Neural progenitor cell (in vitro differentiated cells): ENCODE results near the gene ATOH7. TPM values are rescaled to one million over a fixed set of nuclear protein-coding genes. Genes with fewer than 3 reads are reported as not detected.

Source experiments
- DNase-seq: peaks from one replicate; pipeline ENCODE4 v3.0.0-alpha.2; 2016; ENCODE audit warnings: low spot score
- H2AFZ ChIP-seq: fragments of 200-600 bp; sonication (generic); replicated peaks from 2 replicates; pipeline ENCODE4 v1.6.1; 2016; ENCODE audit warnings: antibody characterized with exemption
- H3F3A ChIP-seq: fragments of 200-600 bp; sonication (generic); 2 replicates; pipeline ENCODE4 v1.6.1; 2016; ENCODE audit warnings: antibody characterized with exemption, low read depth
- H3K27ac ChIP-seq: fragments of 200-600 bp; sonication (generic); 2 replicates; pipeline ENCODE4 v1.5.1; 2016; ENCODE audit warnings: mild to moderate bottlenecking
- H3K27me3 ChIP-seq: fragments of 200-600 bp; sonication (generic); 2 replicates; pipeline ENCODE4 v1.6.1; 2016; ENCODE audit warnings: mild to moderate bottlenecking, moderate library complexity
- H3K36me3 ChIP-seq: fragments of 200-600 bp; sonication (generic); 2 replicates; pipeline ENCODE4 v1.5.1; 2016
- H3K4me1 ChIP-seq: fragments of 200-600 bp; sonication (generic); 2 replicates; pipeline ENCODE4 v1.6.1; 2016; ENCODE audit warnings: mixed run types
- H3K4me2 ChIP-seq: fragments of 200-600 bp; sonication (generic); 2 replicates; pipeline ENCODE4 v1.6.1; 2016
- H3K4me3 ChIP-seq: fragments of 200-600 bp; sonication (generic); 2 replicates; pipeline ENCODE4 v1.5.1; 2016
- H3K79me2 ChIP-seq: fragments of 200-600 bp; sonication (generic); 2 replicates; pipeline ENCODE4 v1.6.1; 2016; ENCODE audit warnings: low read depth
- H3K9ac ChIP-seq: fragments of 200-600 bp; sonication (generic); 2 replicates; pipeline ENCODE4 v1.6.1; 2016
- H3K9me3 ChIP-seq: fragments of 200-600 bp; sonication (generic); 2 replicates; pipeline ENCODE4 v1.5.1; 2016; ENCODE audit warnings: low read depth
- H4K20me1 ChIP-seq: fragments of 200-600 bp; sonication (generic); 2 replicates; pipeline ENCODE4 v1.6.1; 2016; ENCODE audit warnings: low read depth
- H3K27ac Mint-ChIP-seq: 3 replicates; pipeline ENCODE4 v1.8.0; 2021; ENCODE audit warnings: mixed read lengths
- H3K27me3 Mint-ChIP-seq: 2 replicates; pipeline ENCODE4 v1.8.0; 2022; ENCODE audit warnings: low read depth, mild to moderate bottlenecking, inconsistent platforms, moderate library complexity, mixed read lengths; ENCODE audit not compliant: insufficient read depth
- H3K36me3 Mint-ChIP-seq: 3 replicates; pipeline ENCODE4 v1.8.0; 2021; ENCODE audit warnings: mixed read lengths
- H3K4me1 Mint-ChIP-seq: 3 replicates; pipeline ENCODE4 v1.8.0; 2021; ENCODE audit warnings: mixed read lengths
- H3K4me3 Mint-ChIP-seq: 3 replicates; pipeline ENCODE4 v1.8.0; 2021; ENCODE audit warnings: mild to moderate bottlenecking, moderate library complexity, mixed read lengths
- H3K9me3 Mint-ChIP-seq: 3 replicates; pipeline ENCODE4 v1.8.0; 2020; ENCODE audit warnings: mixed read lengths
- EZH2 ChIP-seq: fragments of 200-600 bp; sonication (generic); IDR thresholded peaks from 2 replicates; pipeline ENCODE4 v1.6.1; 2017; ENCODE audit warnings: antibody characterized with exemption, mild to moderate bottlenecking, moderate library complexity
- EZH2phosphoT487 ChIP-seq: fragments of 200-600 bp; sonication (generic); IDR thresholded peaks from 2 replicates; pipeline ENCODE4 v1.6.1; 2017; ENCODE audit warnings: antibody characterized with exemption
- total RNA-seq: library from RNA; depleted of rRNA; stranded (reverse); fragments of >200 nt; gene quantifications from 2 replicates; pipeline ENCODE4 v1.2.3, GENCODE V29; 2015; ENCODE audit warnings: low replicate concordance
- TF ChIP-seq, protein P1 (sequence below): fragments of 200-600 bp; sonication (generic); IDR thresholded peaks from 2 replicates; pipeline ENCODE4 v1.5.1; 2017; ENCODE audit warnings: antibody characterized with exemption, mild to moderate bottlenecking

Gene ATOH7
- total RNA-seq, 1 donor from 2014 or later = not detected

DNA sequence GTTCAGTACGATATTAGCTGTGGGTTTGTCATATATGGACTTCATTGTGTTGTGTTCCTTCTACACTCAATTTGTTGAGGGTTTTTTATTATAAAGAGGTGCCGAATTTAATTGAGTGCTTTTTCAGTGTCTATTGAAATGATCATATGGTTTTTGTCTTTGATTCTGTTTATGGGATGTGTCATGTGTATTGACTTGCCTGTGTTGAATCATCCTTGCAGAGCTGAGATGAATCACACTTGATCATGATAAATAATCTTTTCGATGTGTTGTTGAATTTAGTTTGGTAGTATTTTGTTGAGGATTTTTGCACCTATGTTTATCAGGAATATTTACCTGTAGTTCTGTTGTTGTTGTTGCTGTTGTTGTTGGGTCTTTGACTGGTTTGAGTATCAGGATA is 39.8 kb downstream of the ATOH7 start:
- Mint-ChIP-seq H3K4me3 (no peak overlapping the region), H3K4me1 (no peaks in the 10 kb centered on the region), H3K36me3 (no peaks in the 10 kb centered on the region), H3K27me3 (peaks cover 2% of the 10 kb centered on the region), H3K9me3 (no peaks in the 10 kb centered on the region), H3K27ac (no peak overlapping the region)
- Histone ChIP-seq H3K79me2 (no peaks in the 10 kb centered on the region), H4K20me1 (no peaks in the 10 kb centered on the region), H3K9me3 (no peaks in the 10 kb centered on the region), H2AFZ (no peak overlapping the region), H3K9ac (no peak overlapping the region), H3K4me1 (no peaks in the 10 kb centered on the region), H3K4me2 (no peak overlapping the region), H3K27me3 (no peaks in the 10 kb centered on the region), H3K27ac (no peak overlapping the region), H3F3A (no peaks in the 10 kb centered on the region), H3K4me3 (no peak overlapping the region), H3K36me3 (no peaks in the 10 kb centered on the region)
- TF ChIP-seq EZH2phosphoT487 (no peak), EZH2 (no peak)
- TF ChIP-seq, protein P1, sequence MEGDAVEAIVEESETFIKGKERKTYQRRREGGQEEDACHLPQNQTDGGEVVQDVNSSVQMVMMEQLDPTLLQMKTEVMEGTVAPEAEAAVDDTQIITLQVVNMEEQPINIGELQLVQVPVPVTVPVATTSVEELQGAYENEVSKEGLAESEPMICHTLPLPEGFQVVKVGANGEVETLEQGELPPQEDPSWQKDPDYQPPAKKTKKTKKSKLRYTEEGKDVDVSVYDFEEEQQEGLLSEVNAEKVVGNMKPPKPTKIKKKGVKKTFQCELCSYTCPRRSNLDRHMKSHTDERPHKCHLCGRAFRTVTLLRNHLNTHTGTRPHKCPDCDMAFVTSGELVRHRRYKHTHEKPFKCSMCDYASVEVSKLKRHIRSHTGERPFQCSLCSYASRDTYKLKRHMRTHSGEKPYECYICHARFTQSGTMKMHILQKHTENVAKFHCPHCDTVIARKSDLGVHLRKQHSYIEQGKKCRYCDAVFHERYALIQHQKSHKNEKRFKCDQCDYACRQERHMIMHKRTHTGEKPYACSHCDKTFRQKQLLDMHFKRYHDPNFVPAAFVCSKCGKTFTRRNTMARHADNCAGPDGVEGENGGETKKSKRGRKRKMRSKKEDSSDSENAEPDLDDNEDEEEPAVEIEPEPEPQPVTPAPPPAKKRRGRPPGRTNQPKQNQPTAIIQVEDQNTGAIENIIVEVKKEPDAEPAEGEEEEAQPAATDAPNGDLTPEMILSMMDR = no peak
- DNase-seq = no peak

DNA sequence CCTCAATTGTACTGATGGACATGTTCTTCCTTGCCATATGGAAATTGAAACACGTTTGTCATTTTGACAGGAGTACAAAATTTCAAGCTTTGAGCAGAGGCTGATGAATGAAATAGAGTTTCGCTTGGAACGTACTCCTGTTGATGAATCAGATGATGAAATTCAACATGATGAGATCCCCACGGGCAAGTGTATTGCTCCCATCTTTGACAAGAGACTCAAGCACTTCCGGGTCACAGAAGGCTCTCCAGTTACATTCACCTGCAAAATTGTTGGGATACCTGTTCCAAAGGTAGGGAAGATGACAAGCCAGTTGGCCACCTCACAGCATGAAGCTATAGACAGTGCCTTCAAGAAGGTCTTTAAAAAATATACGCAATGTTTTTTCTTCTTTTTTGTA is 43.1 kb downstream of the ATOH7 start:
- H3K27ac ChIP-seq = no peak overlapping the region
- no peaks in the 10 kb centered on the region for H3K4me1 Mint-ChIP-seq
- H3K79me2 ChIP-seq = no peaks in the 10 kb centered on the region
- no peak overlapping the region for H2AFZ ChIP-seq
- H3K4me3 Mint-ChIP-seq = no peak overlapping the region
- TF ChIP-seq EZH2phosphoT487 (no peak), EZH2 (no peak)
- TF ChIP-seq, protein P1 = no peak
- no peaks in the 10 kb centered on the region for H3K9me3 ChIP-seq
- no peaks in the 10 kb centered on the region for H3F3A ChIP-seq
- no peak for DNase-seq
- no peak overlapping the region for H3K4me2 ChIP-seq
- no peaks in the 10 kb centered on the region for H3K9me3 Mint-ChIP-seq
- H3K27me3 ChIP-seq = no peaks in the 10 kb centered on the region
- H3K27ac Mint-ChIP-seq = no peak overlapping the region
- peaks cover 2% of the 10 kb centered on the region for H3K27me3 Mint-ChIP-seq
- H3K36me3 ChIP-seq = no peaks in the 10 kb centered on the region
- H3K36me3 Mint-ChIP-seq = no peaks in the 10 kb centered on the region
- no peaks in the 10 kb centered on the region for H3K4me1 ChIP-seq
- no peaks in the 10 kb centered on the region for H4K20me1 ChIP-seq
- no peak overlapping the region for H3K4me3 ChIP-seq
- H3K9ac ChIP-seq = no peak overlapping the region

DNA sequence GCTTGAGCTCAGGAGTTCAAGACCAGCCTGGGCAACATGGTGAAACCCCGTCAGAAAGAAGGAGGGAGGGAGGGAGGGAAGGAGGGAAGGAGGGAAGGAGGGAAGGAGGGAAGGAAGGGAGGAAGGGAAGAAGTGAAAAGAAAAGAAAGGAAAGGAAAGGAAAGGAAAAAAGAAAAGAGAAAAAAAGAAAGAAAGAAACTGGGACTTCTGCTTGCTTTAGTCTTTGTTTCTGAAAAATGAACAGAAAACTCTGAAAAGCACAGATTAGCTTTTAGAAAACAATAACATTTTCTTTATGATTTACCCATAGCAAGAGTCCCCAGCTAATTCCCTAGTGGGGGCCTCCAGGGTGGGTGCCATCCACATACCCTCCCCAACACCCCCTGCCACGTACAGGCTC is 46.8 kb downstream of the ATOH7 start:
- Histone ChIP-seq H3K36me3 (no peaks in the 10 kb centered on the region), H4K20me1 (no peaks in the 10 kb centered on the region), H3K4me1 (no peaks in the 10 kb centered on the region), H3K4me2 (no peak overlapping the region), H3K27ac (no peak overlapping the region), H3K9me3 (no peaks in the 10 kb centered on the region), H3F3A (no peaks in the 10 kb centered on the region), H2AFZ (peak overlapping the region; percentile 79), H3K79me2 (no peaks in the 10 kb centered on the region), H3K4me3 (no peak overlapping the region), H3K9ac (no peak overlapping the region), H3K27me3 (no peaks in the 10 kb centered on the region)
- DNase-seq = no peak
- Mint-ChIP-seq H3K9me3 (no peaks in the 10 kb centered on the region), H3K27me3 (peaks cover 2% of the 10 kb centered on the region), H3K27ac (no peak overlapping the region), H3K4me3 (no peak overlapping the region), H3K36me3 (no peaks in the 10 kb centered on the region), H3K4me1 (no peaks in the 10 kb centered on the region)
- TF ChIP-seq EZH2phosphoT487 = no peak

DNA sequence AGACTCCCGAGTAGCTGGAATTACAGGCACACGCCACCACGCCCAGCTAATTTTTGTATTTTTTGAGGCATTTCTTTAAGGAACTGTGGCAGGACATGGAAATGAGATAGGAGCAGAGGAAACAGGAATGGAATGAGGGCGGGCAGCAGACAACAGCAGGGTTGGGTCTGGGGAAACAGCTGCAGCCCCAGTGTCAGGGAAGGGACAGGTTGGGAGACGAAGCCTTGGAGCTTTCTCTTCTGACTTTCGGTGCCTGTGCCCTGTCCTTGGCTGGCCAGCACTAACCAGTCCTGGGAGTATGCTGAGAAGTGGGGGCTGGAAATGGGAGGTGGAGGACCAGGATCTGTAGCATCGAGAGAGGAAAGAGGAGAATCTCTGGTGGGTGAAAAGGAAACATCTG is 47.4 kb downstream of the ATOH7 start:
- H3K9me3 Mint-ChIP-seq = no peaks in the 10 kb centered on the region
- no peaks in the 10 kb centered on the region for H3K36me3 Mint-ChIP-seq
- H3K4me2 ChIP-seq = no peak overlapping the region
- H3K27me3 Mint-ChIP-seq = peaks cover 2% of the 10 kb centered on the region
- H3K9me3 ChIP-seq = no peaks in the 10 kb centered on the region
- H3K4me1 ChIP-seq = no peaks in the 10 kb centered on the region
- no peaks in the 10 kb centered on the region for H4K20me1 ChIP-seq
- H3F3A ChIP-seq = no peaks in the 10 kb centered on the region
- H3K36me3 ChIP-seq = no peaks in the 10 kb centered on the region
- no peaks in the 10 kb centered on the region for H3K27me3 ChIP-seq
- no peak overlapping the region for H3K9ac ChIP-seq
- no peak for TF ChIP-seq EZH2
- TF ChIP-seq EZH2phosphoT487 = no peak
- TF ChIP-seq, protein P1 = no peak
- H2AFZ ChIP-seq = peak overlapping the region; percentile 79
- no peaks in the 10 kb centered on the region for H3K79me2 ChIP-seq
- H3K4me3 Mint-ChIP-seq = no peak overlapping the region
- no peak overlapping the region for H3K27ac Mint-ChIP-seq
- no peak overlapping the region for H3K4me3 ChIP-seq
- no peak overlapping the region for H3K27ac ChIP-seq
- no peak for DNase-seq
- no peaks in the 10 kb centered on the region for H3K4me1 Mint-ChIP-seq

Other genes with a start within 250 kb of the ATOH7 start
- gene HERC4, start 156.8 kb downstream of the ATOH7 start, total RNA-seq = 52.1 and 74.2 TPM in 2 replicates
- gene MYPN, start 122.6 kb downstream of the ATOH7 start, total RNA-seq = not detected in 2 replicates
- gene HNRNPH3, start 100.0 kb upstream of the ATOH7 start, total RNA-seq = 57.2 and 77.5 TPM in 2 replicates
- 3.2 and 5.8 TPM in 2 replicates for gene PBLD, start 100.8 kb upstream of the ATOH7 start, total RNA-seq
- 28.4 and 45.2 TPM in 2 replicates for gene RUFY2, start 175.2 kb upstream of the ATOH7 start, total RNA-seq
- gene DNA2, start 239.9 kb upstream of the ATOH7 start, total RNA-seq = 51.6 and 85.4 TPM in 2 replicates